A172 (cell line): Measurements from ENCODE around the gene PALM3. TPM values are rescaled to one million over a fixed set of nuclear protein-coding genes. Genes with fewer than 3 reads are reported as not detected.

Experiments used
- total RNA-seq: library from RNA; depleted of rRNA; stranded (reverse); fragments of >200 nt; shearing (Covaris generic); gene quantifications from 2 replicates; pipeline ENCODE4 v1.2.3, GENCODE V29; 2014; rRNA removed

Gene PALM3
- total RNA-seq, 1 experiment from 2014 or later = 6.2 TPM

Other genes with a start within 250 kb of the PALM3 start
- not detected in 2 replicates for gene NANOS3, start 184.9 kb downstream of the PALM3 start, total RNA-seq
- 0.48 and 3.0 TPM in 2 replicates for gene BRME1, start 156.0 kb downstream of the PALM3 start, total RNA-seq
- 29.7 and 30.8 TPM in 2 replicates for gene CC2D1A, start 155.9 kb downstream of the PALM3 start, total RNA-seq
- gene PODNL1, start 123.7 kb downstream of the PALM3 start, total RNA-seq = 1.1 and 2.7 TPM in 2 replicates
- gene DCAF15, start 109.6 kb downstream of the PALM3 start, total RNA-seq = 41.3 and 41.6 TPM in 2 replicates
- 1.7 and 2.2 TPM in 2 replicates for gene RFX1, start 55.8 kb downstream of the PALM3 start, total RNA-seq
- not detected in 2 replicates for gene RLN3, start 33.9 kb downstream of the PALM3 start, total RNA-seq
- gene IL27RA, start 30.3 kb downstream of the PALM3 start, total RNA-seq = 11.9 and 14.0 TPM in 2 replicates
- 0.43 and 2.5 TPM in 2 replicates for gene MISP3, start 10.7 kb upstream of the PALM3 start, total RNA-seq
- gene C19orf67, start 23.7 kb upstream of the PALM3 start, total RNA-seq = not detected in 2 replicates
- 25.2 and 36.0 TPM in 2 replicates for gene SAMD1, start 28.7 kb upstream of the PALM3 start, total RNA-seq
- 43.1 and 72.6 TPM in 2 replicates for gene PRKACA, start 55.7 kb upstream of the PALM3 start, total RNA-seq
- gene ASF1B, start 74.5 kb upstream of the PALM3 start, total RNA-seq = 54.9 and 78.9 TPM in 2 replicates
- gene ADGRL1, start 144.1 kb upstream of the PALM3 start, total RNA-seq = 5.1 and 7.6 TPM in 2 replicates